UCSD-AML1 (cell line): Measurements from ENCODE around the gene SLC22A23.

Experiments used
- DNase-seq: peaks from one replicate; lab custom pipeline; 2025; ENCODE audit not compliant: unreplicated experiment; lab: John Stamatoyannopoulos, UW

Gene SLC22A23

DNA sequence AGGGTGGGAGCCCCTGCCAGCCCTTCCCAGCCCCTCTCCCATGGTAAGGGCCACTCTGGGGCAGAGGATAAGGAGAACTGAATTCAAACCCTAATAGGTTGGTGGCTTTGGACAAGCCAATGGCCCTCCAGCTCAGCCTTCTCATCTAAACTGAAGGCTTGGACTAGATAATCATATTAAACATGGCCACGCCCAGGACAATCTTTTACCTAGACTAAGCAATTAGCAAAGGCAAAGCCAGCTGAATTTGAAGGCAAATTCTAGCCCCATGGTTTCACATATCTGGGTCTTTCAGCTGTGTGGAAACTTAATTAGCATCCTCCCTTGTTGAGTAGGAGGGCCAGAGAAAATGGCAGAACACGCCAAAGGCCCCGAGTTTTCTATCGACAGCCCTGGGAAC lies 10.7 kb downstream of the SLC22A23 start:
- DNase-seq = no peak

- DNase-seq = no peak
These were observed 12.4 kb downstream of the SLC22A23 start for GRCh38 chr6:3444276-3445088.

DNA sequence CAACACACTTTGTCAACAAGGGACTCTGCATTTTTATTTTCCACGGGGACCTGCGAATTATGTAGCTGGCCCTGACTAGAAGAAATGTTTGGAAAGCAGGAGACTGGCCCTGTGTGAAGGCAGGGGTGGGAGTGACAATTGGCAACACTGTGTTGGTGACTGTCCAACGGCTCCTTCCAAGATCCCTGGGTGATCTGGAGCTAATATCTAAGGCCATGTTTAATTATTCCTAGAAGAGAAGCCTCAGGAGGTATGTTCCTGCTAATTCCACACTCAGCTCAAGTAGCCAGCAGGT lies 13.7 kb downstream of the SLC22A23 start:
- no peak for DNase-seq

DNA sequence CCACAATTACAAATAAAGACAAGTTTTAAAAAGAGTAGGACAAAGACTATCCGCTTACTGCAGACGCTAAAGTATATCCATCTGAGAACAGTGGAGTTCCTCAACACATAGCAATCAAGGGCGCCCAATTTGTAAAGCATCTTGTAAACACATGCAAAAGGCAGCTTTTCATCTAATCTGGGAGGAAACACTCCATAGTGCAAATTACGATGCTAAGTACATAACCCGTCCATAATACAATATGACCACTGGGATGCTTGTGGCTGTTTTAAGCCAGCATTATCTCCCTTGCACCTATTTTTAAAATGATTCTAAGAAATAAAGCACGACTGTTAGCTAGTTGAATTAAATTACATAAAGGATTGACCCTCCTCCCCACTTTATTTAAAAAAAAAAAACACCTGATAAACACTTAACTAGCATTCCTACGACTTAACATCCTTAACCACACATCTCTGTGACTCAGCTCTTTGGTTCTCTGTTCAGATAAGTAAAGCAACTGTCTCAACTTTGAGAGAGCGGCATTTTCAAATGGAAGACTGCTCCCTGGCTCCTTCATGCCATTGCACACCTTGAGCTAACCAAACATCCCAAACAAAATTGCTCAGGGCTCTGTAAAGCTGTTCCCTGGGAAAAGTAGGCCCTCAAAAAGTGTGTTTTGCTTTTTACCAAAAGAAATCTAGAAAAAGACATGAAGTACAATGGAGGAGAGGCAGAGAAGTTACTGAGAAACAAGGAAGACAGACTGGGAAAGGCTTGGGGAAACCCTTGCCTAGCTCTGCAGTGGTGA lies 14.2 kb downstream of the SLC22A23 start:
- DNase-seq = no peak

DNA sequence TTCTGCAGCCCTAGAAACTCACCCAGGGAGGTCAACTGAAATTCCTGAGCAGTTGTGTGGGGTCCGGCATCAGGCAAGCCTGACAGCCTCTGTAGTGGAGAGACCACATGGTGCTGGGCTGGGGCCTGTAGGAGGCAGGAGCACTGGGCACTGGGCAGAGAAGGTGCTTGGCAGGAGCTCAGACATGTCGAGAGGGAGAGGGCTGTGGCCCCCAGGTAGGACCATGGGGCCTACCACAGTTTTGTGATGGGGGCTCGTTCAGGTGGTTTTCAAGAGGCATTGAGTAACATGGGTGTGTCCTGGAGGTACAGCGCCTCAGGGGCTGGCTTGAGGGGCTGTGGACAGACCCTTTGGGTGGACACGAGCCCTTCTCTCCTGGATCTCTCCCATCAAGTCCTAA lies 15.9 kb downstream of the SLC22A23 start:
- DNase-seq = no peak

- DNase-seq = no peak
These were observed 16.9 kb downstream of the SLC22A23 start for GRCh38 chr6:3439961-3440360.

GRCh38 chr6:3438190-3439167 lies 18.4 kb downstream of the SLC22A23 start:
- DNase-seq = no peak

DNA sequence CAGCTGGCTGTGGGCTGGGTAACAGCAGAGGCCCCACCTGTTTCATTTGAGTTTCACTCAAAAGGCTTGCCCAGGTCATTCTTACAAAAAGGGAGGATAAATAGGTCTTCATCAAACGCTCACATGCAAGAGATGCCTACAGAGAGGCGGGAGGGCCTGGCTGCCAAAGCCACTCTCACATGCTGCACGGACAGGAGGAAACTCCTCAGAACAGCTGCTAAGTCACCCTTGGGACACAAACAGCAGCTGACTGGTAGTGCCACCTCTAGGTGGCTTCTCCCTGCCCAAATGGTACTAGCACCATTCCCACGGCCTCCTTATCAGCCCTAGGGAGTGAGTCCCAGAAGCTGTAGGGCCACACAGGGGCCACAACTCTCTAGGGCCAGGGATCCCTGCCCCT lies 23.8 kb downstream of the SLC22A23 start:
- no peak for DNase-seq

- no peak for DNase-seq
These were observed 24.4 kb downstream of the SLC22A23 start for GRCh38 chr6:3432416-3432815.

DNA sequence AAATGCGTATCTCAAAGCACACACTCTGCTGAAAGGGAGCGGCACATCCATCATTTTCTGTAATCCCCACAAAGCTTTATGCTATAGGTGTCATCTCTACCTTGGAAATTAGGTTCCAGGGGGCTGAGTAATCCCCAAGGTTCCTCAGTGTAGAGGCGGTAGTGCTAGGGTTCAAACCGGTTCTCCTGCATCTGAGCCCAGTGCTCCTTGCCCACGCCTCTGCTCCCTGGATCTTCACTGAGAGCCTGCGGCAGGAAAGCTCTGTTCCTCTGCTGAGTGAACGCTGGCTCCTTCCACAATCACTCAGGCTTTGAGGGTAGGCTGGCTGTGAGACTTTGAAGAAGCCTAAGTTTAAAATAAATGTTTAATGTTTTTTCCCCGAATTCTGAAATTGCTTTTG lies 24.9 kb downstream of the SLC22A23 start:
- no peak for DNase-seq

DNA sequence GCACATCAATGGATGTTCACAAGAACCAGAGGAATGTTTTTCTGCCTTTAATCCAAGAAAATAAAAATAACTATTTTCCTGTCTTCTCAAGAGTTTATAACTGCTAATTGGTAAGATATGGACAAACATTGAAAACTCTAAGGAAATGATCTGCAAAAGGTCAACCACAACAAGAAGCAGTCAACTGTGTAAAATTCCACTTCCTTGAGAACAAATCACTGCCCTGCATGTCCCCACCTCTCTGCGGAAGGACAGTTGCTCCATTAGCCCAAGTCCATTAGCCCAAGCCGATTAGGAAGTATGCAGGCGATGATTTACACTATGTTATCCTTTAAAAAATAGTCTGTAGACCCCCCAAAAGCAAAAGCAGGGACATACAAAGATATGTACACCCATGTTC lies 27.6 kb downstream of the SLC22A23 start:
- DNase-seq = no peak

GRCh38 chr6:3428700-3429099 lies 28.1 kb downstream of the SLC22A23 start:
- no peak for DNase-seq

GRCh38 chr6:3428247-3428646 lies 28.6 kb downstream of the SLC22A23 start:
- no peak for DNase-seq

GRCh38 chr6:3427687-3428085 lies 29.2 kb downstream of the SLC22A23 start:
- DNase-seq = no peak

DNA sequence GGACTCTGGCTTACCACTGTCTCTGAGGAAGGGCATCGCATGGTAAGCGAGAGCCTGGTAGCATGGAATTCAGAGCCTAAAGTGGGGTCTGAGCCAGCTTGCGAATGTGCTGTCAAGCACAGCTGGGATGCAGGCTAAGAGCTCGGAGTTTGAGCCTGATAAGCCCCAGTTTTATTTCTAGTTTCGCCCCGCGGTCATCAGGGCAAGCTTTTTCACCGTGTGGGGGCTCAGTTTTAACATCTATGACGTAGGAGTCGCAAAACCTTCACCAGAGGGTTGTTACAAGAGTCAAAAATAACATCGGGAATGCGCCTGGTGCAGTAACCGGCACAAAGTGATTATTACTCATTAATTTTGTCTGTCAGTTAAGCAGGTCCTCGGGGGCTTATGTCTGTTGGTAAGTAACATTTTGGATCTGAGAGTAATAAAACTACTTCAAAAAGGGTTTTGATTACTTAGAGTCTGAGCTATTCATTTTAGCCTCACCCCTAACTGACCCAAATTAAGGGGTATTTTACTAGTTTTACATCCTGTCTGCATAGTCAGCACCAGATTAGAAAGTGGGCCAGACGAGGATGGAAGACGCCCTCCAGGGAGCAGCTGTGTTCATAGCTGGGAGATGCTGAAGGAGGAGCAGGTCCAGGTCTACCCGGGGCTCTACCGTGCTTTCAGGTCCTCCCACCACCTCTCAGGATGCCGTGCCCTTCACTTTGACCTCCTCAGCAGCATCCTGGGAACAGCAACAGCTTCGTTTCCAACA lies 29.7 kb downstream of the SLC22A23 start:
- no peak for DNase-seq

GRCh38 chr6:3426091-3426926 lies 30.5 kb downstream of the SLC22A23 start:
- no peak for DNase-seq

DNA sequence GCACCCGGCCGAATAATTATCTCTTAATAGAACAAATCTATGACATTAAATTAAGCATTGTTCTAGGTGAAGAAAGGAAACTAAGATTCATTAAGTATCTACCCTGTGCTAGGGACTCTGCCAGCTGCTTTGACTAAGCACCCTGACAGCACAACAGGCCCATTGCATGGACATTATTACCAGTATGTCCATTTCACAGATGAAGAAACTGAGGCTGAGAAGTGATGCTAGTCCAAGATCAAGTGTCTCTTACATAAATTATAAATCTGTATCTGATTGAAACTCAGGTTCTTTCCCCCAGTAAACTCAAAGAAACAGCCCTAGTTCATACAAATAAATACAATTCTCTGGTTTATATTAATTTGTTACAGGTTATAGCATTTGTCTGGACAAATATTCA lies 31.3 kb downstream of the SLC22A23 start:
- no peak for DNase-seq

- DNase-seq = no peak
These were observed 32.5 kb downstream of the SLC22A23 start for GRCh38 chr6:3424185-3424927.
